ENCODE data around the gene GSE1. TPM values are rescaled to one million over a fixed set of nuclear protein-coding genes. Genes with fewer than 3 reads are reported as not detected.

GSE1 gene
- total and polyA plus RNA-seq, 2 of the 13 experiments (the other 11 are each of a cell fraction or from before 2014, with no cell fraction given) = 16.1 to 31.2 TPM

GRCh38 chr16:85621698-85622428 is 8.7 kb downstream of the GSE1 start (continued):
- TF ChIP-seq ZNF430 (CRISPR knock-in tag; IDR thresholded peaks at IDR 0.05) (no peak), ZSCAN12 (CRISPR knock-in tag; IDR thresholded peaks at IDR 0.05) (no peak), ZNF503 (CRISPR knock-in tag; IDR thresholded peaks at IDR 0.05) (no peak)

- Histone ChIP-seq H3K4me3 (replicated peaks in 1 of 3; ENCODE audit: insufficient read depth in 1 of 3, low read depth in 2 of 3, low read length in 3 of 3) (peak overlapping the region in 1 of 3 experiments; percentile 27; a peak in 2 of 6 replicates), H4K20me1 (ENCODE audit: insufficient read depth, low read length) (peaks cover 97% of the 10 kb centered on the region), H3K36me3 (replicated peaks in 1 of 2; ENCODE audit: control insufficient read depth in 1 of 2, insufficient read depth in 2 of 2, low read length in 2 of 2) (peaks cover 17 to 21% of the 10 kb centered on the region in 2 experiments), H3K9me3 (ENCODE audit: low read length) (no peaks in the 10 kb centered on the region), H3K4me2 (ENCODE audit: low read depth, low read length) (peak overlapping the region; percentile 72), H3K9ac (ENCODE audit: insufficient read depth, low read depth, low read length) (no peak overlapping the region), H3K4me1 (ENCODE audit: insufficient read depth, low read length) (peaks cover 44% of the 10 kb centered on the region), H3K27me3 (ENCODE audit: control insufficient read depth in 1 of 2, insufficient read depth in 2 of 2, low read length in 2 of 2) (no peaks in the 10 kb centered on the region), H2AFZ (ENCODE audit: low read length) (no peak overlapping the region), H3K27ac (ENCODE audit: extremely low read length, insufficient read depth, low read length) (peak overlapping the region; percentile 27), H3K79me2 (ENCODE audit: insufficient read depth, low read length) (peaks cover 97% of the 10 kb centered on the region)
- no TSS peak for BruUV-seq (replicated peaks)
- peak; percentile 61 for FAIRE-seq
- ChIA-PET CTCF (ENCODE audit: low intra/inter-chr PET ratio, low total read pairs) (no interaction called here), POLR2A (interaction anchor here (0.6 to 2.8 kb wide), 3 partner anchors 10 to 66 kb away, joined by 3 to 29 read pairs (median 9); partner anchors contain the start of gene GSE1)
- intact Hi-C loops (cut with micrococcal nuclease; ENCODE audit: unreplicated experiment) = no loop called here
- TF ChIP-seq SP4 (CRISPR knock-in tag; IDR thresholded peaks at IDR 0.05) (no peak), XBP1 (CRISPR knock-in tag; IDR thresholded peaks at IDR 0.05) (no peak), ZNF224 (CRISPR knock-in tag; IDR thresholded peaks at IDR 0.05) (no peak), EP300 (IDR thresholded peaks at IDR 0.05; ENCODE audit: low read depth in 2 of 2, low read length in 2 of 2) (no peak), EP300 (CRISPR knock-in tag; IDR thresholded peaks at IDR 0.05; ENCODE audit: borderline replicate concordance) (0 out of 2 replicates have a peak, but pooled peaks have one; percentile 27), ZNF83 (CRISPR knock-in tag; IDR thresholded peaks at IDR 0.05; ENCODE audit: borderline replicate concordance) (0 out of 2 replicates have a peak, but pooled peaks have one; percentile 35), ZSCAN25 (CRISPR knock-in tag; IDR thresholded peaks at IDR 0.05) (no peak), TEAD3 (CRISPR knock-in tag; optimal IDR thresholded peaks at IDR 0.05; ENCODE audit: borderline replicate concordance) (peak; percentile 42)
- no peak for ATAC-seq
- in situ Hi-C loops (cut with HindIII; ENCODE audit: extremely low pct_ligation_motif_present, low pct_unique_long_range_greater_than_20kb) = no loop called here
- no peak for DNase-seq (ENCODE audit: low spot score)
- 82% methylated on average over 6 of the region's 6 CpGs for WGBS (ENCODE audit: low lambda C conversion rate)
Measured at GRCh38 chr16:85622683-85623082, 9.6 kb downstream of the GSE1 start.
